ENCODE measurements around the gene GIMAP7.
"Not testable (repeated sequence)": the region's sequence is repeated elsewhere in the genome, so short reads cannot be mapped to it uniquely, and the experiment has no call there.

The GIMAP7 gene

GRCh38 chr7:150511048-150511447 is 3.6 kb upstream of the GIMAP7 start:
- no peak for DNase-seq (ENCODE audit: low read depth in 2 of 3, low spot score in 1 of 3)

GRCh38 chr7:150513758-150514157 is 914 bp upstream of the GIMAP7 start:
- DNase-seq (ENCODE audit: low read depth in 2 of 3, low spot score in 1 of 3) = no peak

- DNase-seq (ENCODE audit: low read depth in 2 of 3, low spot score in 1 of 3) = no peak
Observed at GRCh38 chr7:150515248-150516147, 826 bp downstream of the GIMAP7 start.

- DNase-seq (ENCODE audit: low read depth in 2 of 3, low spot score in 1 of 3) = no peak
Observed at GRCh38 chr7:150516956-150517745, 2.5 kb downstream of the GIMAP7 start.

- no peak for DNase-seq (ENCODE audit: low read depth in 2 of 3, low spot score in 1 of 3)
Observed at GRCh38 chr7:150519310-150519709, 4.6 kb downstream of the GIMAP7 start.

GRCh38 chr7:150520145-150520544 is 5.5 kb downstream of the GIMAP7 start:
- DNase-seq (ENCODE audit: low read depth in 2 of 3, low spot score in 1 of 3) = peak in 2 of 3 donors; percentile 24 to 27

GRCh38 chr7:150522931-150523330 is 8.3 kb downstream of the GIMAP7 start:
- DNase-seq (ENCODE audit: low read depth in 2 of 3, low spot score in 1 of 3) = not testable (repeated sequence)

- DNase-seq (ENCODE audit: low read depth in 2 of 3, low spot score in 1 of 3) = no peak
Observed at GRCh38 chr7:150524018-150524417, 9.3 kb downstream of the GIMAP7 start.

GRCh38 chr7:150531704-150532103 is 17.0 kb downstream of the GIMAP7 start:
- DNase-seq (ENCODE audit: low read depth in 2 of 3, low spot score in 1 of 3) = no peak

- DNase-seq (ENCODE audit: low read depth in 2 of 3, low spot score in 1 of 3) = no peak
Observed at GRCh38 chr7:150538259-150538658, 23.6 kb downstream of the GIMAP7 start.

- no peak for DNase-seq (ENCODE audit: low read depth in 2 of 3, low spot score in 1 of 3)
Observed at GRCh38 chr7:150553163-150553562, 38.5 kb downstream of the GIMAP7 start.

GRCh38 chr7:150556521-150557138 is 42.0 kb downstream of the GIMAP7 start:
- DNase-seq (ENCODE audit: low read depth in 2 of 3, low spot score in 1 of 3) = no peak

- no peak for DNase-seq (ENCODE audit: low read depth in 2 of 3, low spot score in 1 of 3)
Observed at GRCh38 chr7:150560486-150560885, 45.8 kb downstream of the GIMAP7 start.

GRCh38 chr7:150562919-150563318 is 48.2 kb downstream of the GIMAP7 start:
- no peak for DNase-seq (ENCODE audit: low read depth in 2 of 3, low spot score in 1 of 3)

GRCh38 chr7:150564006-150564405 is 49.3 kb downstream of the GIMAP7 start:
- DNase-seq (ENCODE audit: low read depth in 2 of 3, low spot score in 1 of 3) = no peak

GRCh38 chr7:150564566-150564965 is 49.9 kb downstream of the GIMAP7 start:
- no peak for DNase-seq (ENCODE audit: low read depth in 2 of 3, low spot score in 1 of 3)

GRCh38 chr7:150565239-150565638 is 50.6 kb downstream of the GIMAP7 start:
- DNase-seq (ENCODE audit: low read depth in 2 of 3, low spot score in 1 of 3) = no peak

- no peak for DNase-seq (ENCODE audit: low read depth in 2 of 3, low spot score in 1 of 3)
Observed at GRCh38 chr7:150566123-150566522, 51.5 kb downstream of the GIMAP7 start.

- DNase-seq (ENCODE audit: low read depth in 2 of 3, low spot score in 1 of 3) = no peak
Observed at GRCh38 chr7:150566572-150566971, 51.9 kb downstream of the GIMAP7 start.

- no peak for DNase-seq (ENCODE audit: low read depth in 2 of 3, low spot score in 1 of 3)
Observed at GRCh38 chr7:150567169-150567568, 52.5 kb downstream of the GIMAP7 start, which contains the start of gene GIMAP4. TSS of gene GIMAP4 (plus strand) at chr7:150567390. CDS start at chr7:150569902, 2,512 bp downstream.

- DNase-seq (ENCODE audit: low read depth in 2 of 3, low spot score in 1 of 3) = no peak
Observed at GRCh38 chr7:150567871-150568301, 53.2 kb downstream of the GIMAP7 start.

Measured in stimulated activated CD4-positive, alpha-beta T cell treated with anti-CD3 and anti-CD28 coated beads, Interleukin-12 subunit alpha, Interleukin-12 subunit beta, amount 100 ng/mL, for 48 hours (primary cell).